ENCODE results near the gene ADGRA1. TPM values are rescaled to one million over a fixed set of nuclear protein-coding genes. Genes with fewer than 3 reads are reported as not detected.

ADGRA1 gene
- total and polyA plus RNA-seq, 2 of the 8 experiments (the other 6 are each of a cell fraction or from before 2014, with no cell fraction given): 0.17 to 0.21 TPM

- H3K4me1 ChIP-seq (replicated peaks in 1 of 4; ENCODE audit: control insufficient read depth in 3 of 4, insufficient read depth in 4 of 4, low read length in 3 of 4): no peaks in the 10 kb centered on the region
- no peak overlapping the region for H2BK12ac ChIP-seq (ENCODE audit: low read depth, low read length)
- no peak overlapping the region for H2BK20ac ChIP-seq (ENCODE audit: low read length)
- no peak overlapping the region for H3K14ac ChIP-seq (ENCODE audit: insufficient read length)
- no peak overlapping the region for H3K4me2 ChIP-seq (ENCODE audit: insufficient read depth in 1 of 2, low read depth in 2 of 2, low read length in 2 of 2)
- DNase-seq (ENCODE audit: low read depth in 1 of 2, low spot score in 2 of 2) (no peak), FAIRE-seq (no peak)
- peaks cover 15 to 17% of the 10 kb centered on the region in 2 experiments for H3K9me3 ChIP-seq (ENCODE audit: insufficient read depth in 2 of 2, low read depth in 1 of 2, low read length in 1 of 2)
- H2BK15ac ChIP-seq (ENCODE audit: low read length): no peak overlapping the region
- POLR2A ChIA-PET (ENCODE audit: partially characterized antibody): interaction anchor here (0.9 to 2.4 kb wide), 7 partner anchors 10 to 193 kb away, joined by 3 to 10 read pairs (median 3); no protein-coding TSS in a partner anchor
- H4K5ac ChIP-seq (ENCODE audit: insufficient read length, low read depth, low read length): no peak overlapping the region
- TF ChIP-seq NRF1 (IDR thresholded peaks at IDR 0.05; ENCODE audit: low read depth, low read length): no peak
- no peak for TF ChIP-seq CBX8 (IDR thresholded peaks at IDR 0.05; ENCODE audit: borderline replicate concordance, low read depth, low read length)
- TF ChIP-seq SUZ12 (IDR thresholded peaks at IDR 0.05; ENCODE audit: low read length): no peak
- TF ChIP-seq E2F6 (IDR thresholded peaks at IDR 0.05): no peak
- no peak for TF ChIP-seq EZH2 (IDR thresholded peaks at IDR 0.05; ENCODE audit: low read depth, low read length, severe bottlenecking)
- no peak overlapping the region for H4K8ac ChIP-seq (ENCODE audit: extremely low read depth, insufficient read depth, low read length)
- no peak overlapping the region for H3K4me3 ChIP-seq (ENCODE audit: extremely low read depth in 1 of 4, insufficient read depth in 2 of 4, low read depth in 3 of 4, low read length in 4 of 4)
- H2BK120ac ChIP-seq (replicated peaks; ENCODE audit: low read depth, low read length): no peak overlapping the region
- 91% methylated on average over 14 of the region's 26 CpGs; no CpG with 5 or more reads in 1 of the 2 experiments for WGBS, 2 experiments (ENCODE audit: extremely low coverage in 1 of 2, insufficient coverage in 1 of 2, insufficient read length in 1 of 2, insufficient replicate concordance in 2 of 2, low coverage in 1 of 2, low lambda C conversion rate in 2 of 2, missing lambda C conversion rate in 1 of 2)
- no peak overlapping the region for H3K23ac ChIP-seq (ENCODE audit: insufficient read length)
- H3K23me2 ChIP-seq (ENCODE audit: low read depth, low read length): peaks cover 24% of the 10 kb centered on the region
- no peaks in the 10 kb centered on the region for H3K79me2 ChIP-seq (ENCODE audit: control insufficient read depth in 1 of 2, insufficient read depth in 2 of 2, low read length in 2 of 2)
- H3K9ac ChIP-seq (replicated peaks in 1 of 4; ENCODE audit: extremely low read depth in 1 of 4, low read depth in 3 of 4, low read length in 3 of 4): no peak overlapping the region
- no peak overlapping the region for H3K18ac ChIP-seq (ENCODE audit: extremely low read depth, low read length)
- H3K36me3 ChIP-seq (ENCODE audit: control insufficient read depth in 2 of 4, insufficient read depth in 4 of 4, low read length in 3 of 4): peaks cover 0 to 15% (median 8%) of the 10 kb centered on the region in 4 experiments; a peak in 4 of 8 replicates
- no peak overlapping the region for H2AK5ac ChIP-seq (ENCODE audit: low read depth, low read length)
- no peaks in the 10 kb centered on the region for H3K27me3 ChIP-seq (replicated peaks in 1 of 4; ENCODE audit: control insufficient read depth in 3 of 4, extremely low read depth in 1 of 4, insufficient read depth in 3 of 4, low read length in 3 of 4)
- H4K91ac ChIP-seq (replicated peaks; ENCODE audit: insufficient read length, low read length): no peak overlapping the region
- CTCF ChIA-PET (ENCODE audit: partially characterized antibody): interaction anchor here (1.4 to 1.5 kb wide), 2 partner anchors 18 to 36 kb away, joined by 5 to 9 read pairs; no protein-coding TSS in a partner anchor
- no peaks in the 10 kb centered on the region for H3K79me1 ChIP-seq (ENCODE audit: low read depth, low read length)
- H3K27ac ChIP-seq (ENCODE audit: low read depth, low read length): no peak overlapping the region
- no peak overlapping the region for H2AFZ ChIP-seq (ENCODE audit: low read length)
- H4K20me1 ChIP-seq (replicated peaks in 1 of 2; ENCODE audit: control insufficient read depth in 1 of 2, insufficient read depth in 2 of 2, low read length in 2 of 2): peaks cover 0 to 23% of the 10 kb centered on the region in 2 experiments
- peak overlapping the region; percentile 24; the same call in 1 of the 2 replicates for H2BK5ac ChIP-seq (ENCODE audit: low read depth, low read length)
- no peak overlapping the region for H3K56ac ChIP-seq (replicated peaks; ENCODE audit: insufficient read length, low read depth, low read length)
- H3K4ac ChIP-seq (replicated peaks; ENCODE audit: insufficient read length, low read depth, low read length): no peak overlapping the region
Measured at GRCh38 chr10:133179651-133180050, 91.9 kb downstream of the ADGRA1 start.
